HG02852 (cell line): ENCODE results near the gene ATG7.

Experiments
- ATAC-seq: cut with Tn5 transposase; IDR thresholded peaks from one replicate; pipeline ENCODE4 v1.9.1; 2021; ENCODE audit warnings: mild to moderate bottlenecking, moderate library complexity; ENCODE audit not compliant: unreplicated experiment

Gene ATG7

DNA sequence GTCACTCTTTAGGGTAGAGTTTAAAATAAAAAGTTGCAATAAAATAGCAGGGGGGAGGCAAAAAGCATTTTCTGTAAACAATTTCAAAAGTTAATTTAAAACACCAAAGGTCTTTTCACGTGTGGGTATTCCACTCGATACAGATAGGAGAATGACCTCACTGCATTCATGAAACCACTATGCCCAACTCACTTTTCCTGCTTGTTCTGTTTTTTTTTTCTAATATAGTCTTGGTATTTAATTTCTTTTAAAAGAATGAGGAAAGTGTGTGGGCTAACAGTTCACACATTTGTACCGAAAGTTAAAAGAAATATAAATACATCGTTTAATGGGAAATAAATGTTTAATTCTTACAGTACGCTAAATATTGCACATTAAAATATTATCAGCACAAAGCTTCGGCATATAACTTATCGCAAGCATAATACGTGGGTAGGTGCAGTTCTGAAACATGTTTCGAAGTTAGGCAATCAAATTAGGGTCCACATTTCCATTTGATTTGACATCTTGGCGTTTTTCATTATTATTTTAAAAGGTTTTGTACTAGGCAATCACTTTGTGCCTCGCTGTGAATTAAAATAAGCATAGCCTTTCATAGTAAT lies 330.1 kb downstream of the ATG7 start:
- no peak for ATAC-seq

DNA sequence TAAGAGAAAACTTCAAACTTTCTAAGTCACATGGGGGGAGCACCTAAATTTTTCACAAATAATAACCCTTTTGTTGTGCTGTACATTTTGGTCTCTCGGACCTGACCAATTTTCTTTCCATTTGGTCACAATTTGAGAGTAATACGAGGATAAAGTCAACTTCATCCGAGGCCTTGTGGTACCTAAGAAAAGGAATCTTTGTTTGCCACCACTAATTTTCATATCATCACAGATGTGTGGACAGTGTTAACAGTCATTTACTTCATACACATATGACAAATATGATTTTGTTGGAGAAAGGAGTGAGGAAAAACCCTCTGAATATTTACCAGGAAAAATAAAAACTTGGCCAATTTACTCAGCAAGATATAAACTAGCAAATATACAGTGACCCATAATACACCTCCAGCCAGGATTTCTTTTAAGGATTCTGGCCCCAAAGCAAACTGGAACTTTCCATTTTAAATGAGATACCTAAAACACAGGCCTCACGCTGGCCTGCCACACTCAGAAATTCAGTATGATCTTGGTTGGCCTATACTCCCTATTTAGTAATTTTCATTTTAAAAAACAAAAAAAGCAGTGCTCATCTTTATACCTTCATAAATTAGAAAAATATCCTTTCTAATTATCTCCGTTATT lies 330.8 kb downstream of the ATG7 start:
- ATAC-seq, result no peak

DNA sequence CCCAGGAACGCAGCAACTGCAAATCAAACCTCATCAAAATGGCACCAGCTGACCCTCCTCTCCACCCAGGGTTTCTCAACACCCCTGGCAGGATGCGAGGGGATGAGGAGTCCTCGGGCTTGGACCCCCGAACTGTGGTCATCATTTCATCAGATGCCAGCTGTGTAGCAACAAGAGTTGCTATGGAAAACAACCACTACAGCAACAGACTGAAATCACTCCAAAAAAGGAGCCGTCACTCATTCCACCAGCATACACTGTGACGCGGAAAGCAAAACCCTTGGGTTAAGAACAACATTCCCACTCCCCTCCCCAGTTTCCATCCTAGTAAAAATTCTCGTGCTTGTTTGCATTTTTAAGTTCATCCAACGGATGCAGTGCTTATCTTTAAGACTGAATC lies 331.4 kb downstream of the ATG7 start:
- ATAC-seq, result no peak

GRCh38 chr3:11604139-11604892 lies 332.1 kb downstream of the ATG7 start:
- no peak for ATAC-seq

- ATAC-seq, result no peak
Observed at GRCh38 chr3:11605398-11605797, 333.2 kb downstream of the ATG7 start.

GRCh38 chr3:11606090-11606784 lies 334.0 kb downstream of the ATG7 start:
- no peak for ATAC-seq

GRCh38 chr3:11606865-11607440 lies 334.8 kb downstream of the ATG7 start:
- ATAC-seq, result no peak
